Common myeloid progenitor, CD34-positive (primary cell): ENCODE measurements around the gene ACTR1A.
A peak's percentile ranks its signal among the peaks of the same experiment; 100 is the strongest.

Experiments
- CTCF ChIA-PET: fragments of 350-600 bp; sonication (Branson Sonifier 250); formaldehyde crosslinking; loops from one replicate; lab custom pipeline; 2021; ENCODE audit warnings: antibody characterized with exemption; lab: Charles Lee
- POLR2A ChIA-PET: fragments of 350-600 bp; sonication (Branson Sonifier 250); formaldehyde crosslinking; loops from one replicate; lab custom pipeline; 2021; ENCODE audit warnings: antibody characterized with exemption; lab: Charles Lee
- DNase-seq, 3 donors: peaks; one replicate each; pipeline versions ENCODE4 v3.0.0 to v3.0.0-alpha.2; 2013
- H3K27ac ChIP-seq, 2 experiments: 1 replicate in 1 of 2; 2 replicates in 1 of 2; pipeline ENCODE4 v1.7.0; 2013; ENCODE audit warnings: inconsistent platforms in 2 of 2, low read length in 2 of 2, mild to moderate bottlenecking in 2 of 2, low read depth in 1 of 2, moderate library complexity in 1 of 2; ENCODE audit not compliant: severe bottlenecking in 2 of 2, insufficient read depth in 1 of 2, poor library complexity in 1 of 2
- H3K27me3 ChIP-seq, 5 experiments: replicated peaks in 2 of 5; 1 replicate in 3 of 5; 2 replicates in 2 of 5; pipeline versions ENCODE4 v1.6.1 to v1.7.0; 2013; ENCODE audit warnings: low read length in 4 of 5, mild to moderate bottlenecking in 2 of 5, moderate library complexity in 2 of 5, inconsistent platforms in 1 of 5; ENCODE audit not compliant: insufficient read depth in 5 of 5, control insufficient read depth in 4 of 5
- H3K36me3 ChIP-seq, 4 experiments: 1 replicate in 2 of 4; 2 replicates in 2 of 4; pipeline versions ENCODE4 v1.6.1 to v1.7.0; 2013; ENCODE audit warnings: low read length in 3 of 4, control low read depth in 1 of 4, mild to moderate bottlenecking in 1 of 4; ENCODE audit not compliant: control insufficient read depth in 4 of 4, insufficient read depth in 4 of 4
- H3K4me1 ChIP-seq, 4 experiments: 1 replicate in 3 of 4; 2 replicates in 1 of 4; pipeline versions ENCODE4 v1.6.1 to v1.7.1; 2013; ENCODE audit warnings: low read length in 3 of 4, mild to moderate bottlenecking in 3 of 4, control low read depth in 1 of 4, inconsistent platforms in 1 of 4, moderate library complexity in 1 of 4; ENCODE audit not compliant: control insufficient read depth in 4 of 4, insufficient read depth in 4 of 4; ENCODE audit errors: control extremely low read depth in 1 of 4
- H3K4me3 ChIP-seq, 7 experiments: 1 replicate in 4 of 7; 2 replicates in 3 of 7; pipeline versions ENCODE4 v1.5.1 to v1.7.0; 2013; ENCODE audit warnings: mild to moderate bottlenecking in 7 of 7, low read length in 6 of 7, moderate library complexity in 6 of 7, inconsistent platforms in 2 of 7, low read depth in 2 of 7, control low read depth in 1 of 7; ENCODE audit not compliant: insufficient read depth in 4 of 7, control insufficient read depth in 1 of 7; ENCODE audit errors: extremely low read depth in 1 of 7
- H3K9me3 ChIP-seq, 5 experiments: 1 replicate in 4 of 5; 2 replicates in 1 of 5; pipeline versions ENCODE4 v1.6.1 to v1.7.1; 2013; ENCODE audit warnings: low read length in 4 of 5, mild to moderate bottlenecking in 2 of 5, inconsistent platforms in 1 of 5, low read depth in 1 of 5, moderate library complexity in 1 of 5; ENCODE audit not compliant: control insufficient read depth in 4 of 5, insufficient read depth in 2 of 5; ENCODE audit errors: control extremely low read depth in 1 of 5
- WGBS: methylation state at CpG from one replicate; pipeline ENCODE4 v1.1.5; 2013; ENCODE audit not compliant: insufficient coverage; 5-methylcytosine and 5-hydroxymethylcytosine counted together

ACTR1A gene

DNA sequence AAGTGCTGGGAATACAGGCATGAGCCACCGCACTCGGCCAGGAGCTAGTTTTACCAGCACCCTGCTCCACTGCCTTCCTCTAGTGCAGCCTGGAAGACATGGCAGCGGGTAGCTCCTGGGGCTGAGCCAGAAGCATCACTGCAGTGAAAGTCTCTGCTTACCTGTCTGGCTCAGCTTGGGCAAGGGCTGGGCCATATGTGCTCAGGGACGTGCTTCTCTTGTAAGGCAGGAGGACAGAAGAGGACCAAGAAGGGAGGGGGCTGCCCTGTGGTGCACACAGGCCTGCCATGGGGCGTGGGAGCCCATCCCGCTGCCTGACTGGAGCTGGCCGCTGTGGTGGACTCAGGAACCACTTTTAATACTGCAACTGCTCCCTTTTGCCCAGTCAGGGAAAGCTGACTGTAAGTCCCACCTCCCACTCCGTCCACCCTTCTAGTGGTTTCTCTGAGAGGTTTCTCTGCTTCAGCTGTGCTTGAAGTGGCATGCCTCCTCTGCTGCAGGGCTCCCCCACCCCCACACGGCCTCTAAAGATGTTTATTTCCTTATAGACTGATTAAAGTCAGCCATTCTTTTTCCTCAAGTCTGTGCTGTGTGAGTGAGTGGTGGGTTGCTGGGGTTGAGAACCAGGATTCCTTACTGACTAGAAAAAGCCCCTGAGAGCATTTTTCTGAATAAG is 25.9 kb downstream of the ACTR1A start:
- H3K4me1 ChIP-seq = peaks cover 0 to 4% (median 1%) of the 10 kb centered on the region in 4 experiments
- no peak overlapping the region for H3K27ac ChIP-seq
- H3K9me3 ChIP-seq = no peaks in the 10 kb centered on the region
- POLR2A ChIA-PET = interaction anchor here (0.7 kb wide), 1 partner anchor 55 kb away, joined by 3 read pairs; no protein-coding TSS in a partner anchor
- H3K27me3 ChIP-seq = no peaks in the 10 kb centered on the region
- WGBS = 78% methylated on average over 6 of the region's 9 CpGs
- DNase-seq = no peak
- peaks cover 5 to 33% (median 22%) of the 10 kb centered on the region in 4 experiments for H3K36me3 ChIP-seq
- H3K4me3 ChIP-seq = no peak overlapping the region
- CTCF ChIA-PET = interaction anchor here (0.6 to 1.1 kb wide), 3 partner anchors 20 to 107 kb away, joined by 3 read pairs; no protein-coding TSS in a partner anchor

DNA sequence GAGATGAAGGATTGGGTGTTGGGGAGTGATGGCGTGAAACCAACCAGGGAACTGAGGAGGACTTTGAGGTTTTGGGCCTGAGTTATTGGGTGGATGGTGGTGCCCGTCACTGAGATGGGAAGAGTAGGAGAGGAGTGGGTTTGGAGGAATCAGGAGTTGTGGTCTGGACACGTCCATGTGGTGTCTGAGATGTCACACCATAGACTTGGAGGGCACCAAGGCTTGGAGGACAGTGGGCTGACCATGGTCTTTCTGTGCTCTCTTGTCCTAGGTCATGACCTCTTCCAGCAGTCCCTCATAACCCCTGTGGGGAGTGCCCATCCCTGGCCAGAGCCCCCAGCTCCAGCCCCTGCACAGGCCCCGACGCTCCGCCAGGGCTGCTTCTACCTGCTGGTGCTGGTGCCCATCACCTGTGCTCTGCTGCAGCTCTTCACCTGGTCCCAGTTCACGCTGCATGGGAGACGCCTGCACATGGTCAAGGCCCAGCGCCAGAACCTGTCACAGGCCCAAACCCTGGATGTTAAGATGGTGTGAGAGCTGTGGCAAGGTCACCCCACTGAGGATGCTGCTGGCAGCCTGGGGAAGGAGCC is 27.0 kb downstream of the ACTR1A start:
- 95% methylated on average over 5 of the region's 9 CpGs for WGBS
- ChIA-PET POLR2A (no interaction called here), CTCF (interaction anchor here (1.1 to 2.3 kb wide), 2 partner anchors 52 to 108 kb away, joined by 3 to 9 read pairs; no protein-coding TSS in a partner anchor)
- DNase-seq = no peak
- Histone ChIP-seq H3K27me3 (no peaks in the 10 kb centered on the region), H3K4me3 (no peak overlapping the region), H3K9me3 (no peaks in the 10 kb centered on the region), H3K27ac (no peak overlapping the region), H3K4me1 (peaks cover 0 to 4% (median 1%) of the 10 kb centered on the region in 4 experiments), H3K36me3 (peaks cover 2 to 22% (median 16%) of the 10 kb centered on the region in 4 experiments)

DNA sequence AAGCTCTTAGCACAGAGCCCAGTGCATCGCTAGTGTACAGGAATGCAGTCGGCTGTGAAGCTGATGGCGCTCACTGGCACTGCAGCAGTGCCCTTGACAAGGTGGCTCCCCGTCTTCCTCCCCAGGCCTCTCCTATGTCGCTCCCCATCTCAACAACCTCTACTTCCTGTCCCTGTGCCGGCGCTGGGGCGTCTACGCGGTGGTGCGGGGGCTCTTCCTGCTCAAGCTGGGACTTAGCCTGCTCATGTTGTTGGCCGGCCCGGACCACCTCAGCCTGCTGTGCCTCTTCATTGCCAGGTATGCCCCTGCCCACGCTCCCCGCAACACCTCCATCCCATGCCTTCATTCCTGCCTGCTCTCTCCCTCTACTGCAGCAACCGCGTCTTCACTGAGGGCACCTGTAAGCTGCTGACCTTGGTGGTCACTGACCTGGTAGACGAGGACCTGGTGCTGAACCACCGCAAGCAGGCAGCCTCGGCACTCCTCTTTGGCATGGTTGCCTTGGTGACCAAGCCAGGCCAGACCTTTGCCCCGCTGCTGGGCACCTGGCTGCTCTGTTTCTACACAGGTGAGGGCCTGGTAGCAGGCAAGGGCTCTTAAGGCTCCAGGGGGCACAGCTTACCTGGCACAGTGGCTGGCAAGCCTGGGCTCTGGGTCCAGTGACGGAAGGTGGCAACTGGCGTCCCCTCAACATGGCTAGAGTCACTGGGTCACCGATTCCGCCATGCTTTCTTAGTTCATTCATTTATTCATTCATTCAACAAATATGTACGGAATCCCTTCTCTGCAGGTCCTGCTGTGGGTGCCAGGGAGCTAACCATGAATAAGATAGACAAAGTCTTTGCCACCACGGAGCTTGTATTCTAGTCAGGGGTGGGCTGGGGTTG is 28.8 kb downstream of the ACTR1A start:
- Histone ChIP-seq H3K27me3 (no peaks in the 10 kb centered on the region), H3K9me3 (no peaks in the 10 kb centered on the region), H3K4me3 (no peak overlapping the region), H3K4me1 (peaks cover 0 to 4% (median 0%) of the 10 kb centered on the region in 4 experiments), H3K36me3 (peaks cover 2 to 12% (median 5%) of the 10 kb centered on the region in 4 experiments), H3K27ac (no peak overlapping the region)
- DNase-seq = no peak
- POLR2A ChIA-PET = no interaction called here
- 84% methylated on average over 24 of the region's 27 CpGs for WGBS
- CTCF ChIA-PET = interaction anchor here (1.0 to 4.1 kb wide), 7 partner anchors 12 to 117 kb away, joined by 3 to 23 read pairs (median 4); partner anchors contain the start of gene C10orf95

DNA sequence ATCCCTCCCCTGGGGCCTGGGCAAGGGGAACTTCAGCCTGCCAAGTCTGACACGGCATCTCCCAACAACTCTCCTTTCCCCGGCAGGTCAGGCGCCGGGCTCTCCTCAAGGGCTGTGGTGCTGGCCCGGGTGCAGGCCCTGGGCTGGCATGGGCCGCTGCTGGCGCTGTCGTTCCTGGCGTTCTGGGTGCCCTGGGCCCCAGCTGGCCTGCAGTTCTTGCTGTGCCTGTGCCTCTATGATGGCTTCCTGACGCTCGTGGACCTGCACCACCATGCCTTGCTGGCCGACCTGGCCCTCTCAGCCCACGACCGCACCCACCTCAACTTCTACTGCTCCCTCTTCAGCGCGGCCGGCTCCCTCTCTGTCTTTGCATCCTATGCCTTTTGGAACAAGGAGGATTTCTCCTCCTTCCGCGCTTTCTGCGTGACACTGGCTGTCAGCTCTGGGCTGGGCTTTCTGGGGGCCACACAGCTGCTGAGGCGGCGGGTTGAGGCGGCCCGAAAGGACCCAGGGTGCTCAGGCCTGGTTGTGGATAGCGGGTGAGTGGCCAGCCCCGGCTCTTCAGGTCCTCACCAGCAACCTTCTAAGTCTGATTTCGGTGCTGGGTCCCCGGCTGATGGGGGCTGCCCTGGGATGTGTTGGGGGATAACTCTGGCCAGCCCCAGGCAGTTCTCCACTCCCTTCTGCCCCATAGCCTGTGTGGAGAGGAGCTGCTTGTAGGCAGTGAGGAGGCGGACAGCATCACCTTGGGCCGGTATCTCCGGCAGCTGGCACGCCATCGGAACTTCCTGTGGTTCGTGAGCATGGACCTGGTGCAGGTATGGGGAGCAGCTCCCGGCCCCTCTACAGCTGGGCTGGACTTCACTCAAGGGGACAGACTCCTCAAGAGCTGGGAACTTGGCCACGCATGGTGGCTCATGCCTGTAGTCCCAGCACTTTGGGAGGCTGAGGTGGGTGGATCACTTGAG is 31.6 kb downstream of the ACTR1A start:
- no peak overlapping the region for H3K4me3 ChIP-seq
- H3K36me3 ChIP-seq = peaks cover 0 to 9% (median under 1%) of the 10 kb centered on the region in 4 experiments
- H3K27me3 ChIP-seq = no peaks in the 10 kb centered on the region
- ChIA-PET CTCF (interaction anchor here (0.7 to 4.1 kb wide), 4 partner anchors 9 to 113 kb away, joined by 3 to 23 read pairs (median 5); no protein-coding TSS in a partner anchor), POLR2A (no interaction called here)
- no peak for DNase-seq
- H3K4me1 ChIP-seq = peaks cover 0 to 4% (median 0%) of the 10 kb centered on the region in 4 experiments
- WGBS = 99% methylated on average over 28 of the region's 36 CpGs
- no peak overlapping the region for H3K27ac ChIP-seq
- no peaks in the 10 kb centered on the region for H3K9me3 ChIP-seq

DNA sequence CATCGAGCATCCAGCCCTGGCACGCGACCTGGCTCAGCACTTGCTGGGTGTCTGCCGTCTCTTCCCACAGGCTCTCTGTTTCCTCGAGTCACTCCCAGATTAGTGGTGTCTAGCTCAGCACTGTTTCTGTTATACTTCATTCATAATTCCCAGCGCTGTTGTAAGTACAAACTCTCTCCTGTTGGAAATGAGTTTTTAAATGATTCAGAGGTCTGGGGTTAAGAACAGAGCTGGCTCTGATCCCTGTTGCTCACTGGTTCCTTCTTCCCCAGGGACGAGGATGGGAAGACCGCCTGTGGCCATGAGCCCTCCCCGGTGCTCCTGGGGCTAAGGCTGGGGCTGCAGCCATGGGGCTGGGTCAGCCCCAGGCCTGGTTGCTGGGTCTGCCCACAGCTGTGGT is 33.8 kb downstream of the ACTR1A start:
- Histone ChIP-seq H3K4me1 (peaks cover 0 to 4% (median 0%) of the 10 kb centered on the region in 4 experiments), H3K9me3 (no peaks in the 10 kb centered on the region), H3K27ac (no peak overlapping the region), H3K27me3 (peaks cover 0 to 3% (median 0%) of the 10 kb centered on the region in 5 experiments), H3K36me3 (peaks cover 0 to 6% (median 0%) of the 10 kb centered on the region in 4 experiments), H3K4me3 (no peak overlapping the region)
- POLR2A ChIA-PET = no interaction called here
- WGBS = 100% methylated on average over 2 of the region's 9 CpGs
- CTCF ChIA-PET = interaction anchor here (0.6 to 3.2 kb wide), 3 partner anchors 9 to 115 kb away, joined by 3 to 11 read pairs (median 3); no protein-coding TSS in a partner anchor
- DNase-seq = no peak

DNA sequence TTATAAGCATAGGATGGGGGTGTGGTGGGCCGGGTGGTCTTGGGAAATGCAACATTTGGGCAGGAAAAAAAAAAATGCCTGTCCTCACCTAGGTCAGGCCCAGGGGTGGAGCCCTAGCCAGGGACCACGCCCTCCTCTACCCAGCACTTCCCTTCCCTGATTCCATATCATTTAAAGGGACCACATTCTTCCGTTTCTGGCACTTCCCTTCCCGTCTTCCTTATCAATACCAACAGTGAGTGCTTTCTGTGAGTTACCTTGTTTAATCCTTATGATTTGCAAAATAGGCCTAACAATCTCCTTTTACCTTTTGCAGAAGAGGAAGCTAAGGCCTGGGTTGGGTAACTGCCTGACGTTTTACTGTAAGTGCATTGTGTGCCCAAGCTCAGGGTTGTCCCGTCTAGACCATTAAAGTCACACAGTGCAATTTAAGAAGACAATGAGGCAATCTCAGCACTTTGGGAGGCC is 34.5 kb downstream of the ACTR1A start:
- H3K27me3 ChIP-seq = peaks cover 0 to 9% (median 0%) of the 10 kb centered on the region in 5 experiments
- H3K27ac ChIP-seq = peak overlapping the region in 1 of 2 experiments; percentile 38
- H3K4me3 ChIP-seq = no peak overlapping the region
- 50% methylated on average over 4 of the region's 6 CpGs for WGBS
- DNase-seq = peak in 2 of 3 donors; percentile 21 to 27
- peaks cover 0 to 6% (median 0%) of the 10 kb centered on the region in 4 experiments for H3K36me3 ChIP-seq
- ChIA-PET CTCF (interaction anchor here (0.6 to 3.2 kb wide), 4 partner anchors 10 to 116 kb away, joined by 3 to 11 read pairs (median 3); no protein-coding TSS in a partner anchor), POLR2A (no interaction called here)
- H3K4me1 ChIP-seq = peaks cover 0 to 1% (median 0%) of the 10 kb centered on the region in 4 experiments
- no peaks in the 10 kb centered on the region for H3K9me3 ChIP-seq
